ENCODE results near the gene YOD1.

GRCh38 chr1:207029701-207030521 lies 21.1 kb downstream of the YOD1 start:
- TF ChIP-seq ZBTB8A (CRISPR knock-in tag; IDR thresholded peaks at IDR 0.05; ENCODE audit: borderline replicate concordance, low read depth): no peak
- TF ChIP-seq ZNF160 (CRISPR knock-in tag; IDR thresholded peaks at IDR 0.05): no peak
- no peak for TF ChIP-seq THAP11 (CRISPR knock-in tag; IDR thresholded peaks at IDR 0.05)
- no peak for TF ChIP-seq FOXJ3 (CRISPR knock-in tag; IDR thresholded peaks at IDR 0.05; ENCODE audit: borderline replicate concordance)
- TF ChIP-seq ZNF670 (CRISPR knock-in tag; IDR thresholded peaks at IDR 0.05; ENCODE audit: borderline replicate concordance): no peak
